Hematopoietic multipotent progenitor cell treated with erythropoietin and hydrocortisone succinate and interleukin-3 and kit ligand, for 17 days (in vitro differentiated cells): Measurements from ENCODE around the gene LAMA2.

Source experiments
- DNase-seq: peaks from one replicate; pipeline ENCODE4 v3.0.0-alpha.2; 2015; ENCODE audit warnings: low spot score

LAMA2 gene

GRCh38 chr6:128882991-128883611 lies at the start of gene LAMA2:
Gene LAMA2 (plus strand): TSS chr6:128883138. CDS start chr6:128883246, 108 bp downstream.
- DNase-seq = no peak

- no peak for DNase-seq
Observed at GRCh38 chr6:128836761-128837160, 46.2 kb upstream of the LAMA2 start.

GRCh38 chr6:128841518-128841917 lies 41.4 kb upstream of the LAMA2 start:
- DNase-seq = no peak

- no peak for DNase-seq
Observed at GRCh38 chr6:128844598-128844997, 38.3 kb upstream of the LAMA2 start.

GRCh38 chr6:128847431-128848210 lies 35.3 kb upstream of the LAMA2 start:
- no peak for DNase-seq

- no peak for DNase-seq
Observed at GRCh38 chr6:128848212-128848935, 34.6 kb upstream of the LAMA2 start.

- no peak for DNase-seq
Observed at GRCh38 chr6:128855581-128856085, 27.3 kb upstream of the LAMA2 start.

- DNase-seq = no peak
Observed at GRCh38 chr6:128857806-128858205, 25.1 kb upstream of the LAMA2 start.

- DNase-seq = no peak
Observed at GRCh38 chr6:128860782-128861181, 22.2 kb upstream of the LAMA2 start.

- no peak for DNase-seq
Observed at GRCh38 chr6:128863983-128864382, 19.0 kb upstream of the LAMA2 start.

GRCh38 chr6:128870746-128871145 lies 12.2 kb upstream of the LAMA2 start:
- no peak for DNase-seq

GRCh38 chr6:128874863-128875262 lies 8.1 kb upstream of the LAMA2 start:
- no peak for DNase-seq

- DNase-seq = no peak
Observed at GRCh38 chr6:128882560-128882959, 378 bp upstream of the LAMA2 start.

- no peak for DNase-seq
Observed at GRCh38 chr6:128883906-128884305, 968 bp downstream of the LAMA2 start.

GRCh38 chr6:128885381-128885780 lies 2.4 kb downstream of the LAMA2 start:
- DNase-seq = no peak

GRCh38 chr6:128886706-128887105 lies 3.8 kb downstream of the LAMA2 start:
- no peak for DNase-seq

GRCh38 chr6:128888444-128889175 lies 5.7 kb downstream of the LAMA2 start:
- no peak for DNase-seq

GRCh38 chr6:128889870-128890269 lies 6.9 kb downstream of the LAMA2 start:
- DNase-seq = no peak

GRCh38 chr6:128892079-128892478 lies 9.1 kb downstream of the LAMA2 start:
- no peak for DNase-seq

GRCh38 chr6:128899341-128900050 lies 16.6 kb downstream of the LAMA2 start:
- no peak for DNase-seq

GRCh38 chr6:128903715-128904114 lies 20.8 kb downstream of the LAMA2 start:
- DNase-seq = no peak
